ENCODE data around the gene USB1. TPM values are rescaled to one million over a fixed set of nuclear protein-coding genes. Genes with fewer than 3 reads are reported as not detected.

Gene USB1
- total and polyA plus RNA-seq, 2 experiments from 2014 or later = 79.6 to 118 TPM

GRCh38 chr16:58035356-58036170, 34.4 kb downstream of the USB1 start:
- no peak for ATAC-seq
- Histone ChIP-seq H3K4me1 (ENCODE audit: insufficient read depth) (peaks cover 5% of the 10 kb centered on the region), H3K4me2 (no peak overlapping the region), H4K20me1 (replicated peaks; ENCODE audit: insufficient read depth) (no peaks in the 10 kb centered on the region; the same call in 1 of the 2 replicates), H3K27ac (ENCODE audit: low read depth) (no peak overlapping the region), H3K27me3 (ENCODE audit: insufficient read depth) (no peaks in the 10 kb centered on the region), H3K36me3 (ENCODE audit: insufficient read depth) (no peaks in the 10 kb centered on the region; the same call in 1 of the 2 replicates), H3K4me3 (no peak overlapping the region), H3K9me2 (ENCODE audit: insufficient read depth) (no peaks in the 10 kb centered on the region), H3K79me2 (replicated peaks; ENCODE audit: insufficient read depth) (peaks cover 13% of the 10 kb centered on the region; the same call in 1 of the 2 replicates), H2AFZ (no peak overlapping the region), H3F3A (replicated peaks; ENCODE audit: low read depth) (0 out of 2 replicates have a peak, but pooled peaks cover 2% of the 10 kb centered on the region)
- DNase-seq (ENCODE audit: low spot score) = no peak
- Mint-ChIP-seq H3K4me1 (peaks cover 14% of the 10 kb centered on the region), H3K27ac (no peak overlapping the region), H3K27me3 (ENCODE audit: insufficient read depth, low read depth, poor library complexity) (peaks cover 5% of the 10 kb centered on the region), H3K4me3 (no peak overlapping the region), H3K36me3 (ENCODE audit: low read depth) (peaks cover 30% of the 10 kb centered on the region), H3K9me3 (peaks cover 4% of the 10 kb centered on the region; the same call in 1 of the 3 replicates)
- TF ChIP-seq ETS1 (IDR thresholded peaks at IDR 0.05) (no peak), REST (IDR thresholded peaks at IDR 0.05; ENCODE audit: unreplicated experiment) (no peak), STAT1 (IDR thresholded peaks at IDR 0.05; ENCODE audit: unreplicated experiment) (no peak), ZNF114 (CRISPR knock-in tag; IDR thresholded peaks at IDR 0.05) (no peak), NANOG (IDR thresholded peaks at IDR 0.05; ENCODE audit: borderline replicate concordance) (no peak), JUNB (IDR thresholded peaks at IDR 0.05; ENCODE audit: unreplicated experiment) (no peak), CREB1 (CRISPR knock-in tag; IDR thresholded peaks at IDR 0.05; ENCODE audit: low read depth) (no peak), CTCF (conservative IDR thresholded peaks at IDR 0.05; ENCODE audit: low read depth in 2 of 2) (no peak)

Measured in GM23338 (cell line).